ENCODE results near the gene CAMK4. TPM values are rescaled to one million over a fixed set of nuclear protein-coding genes. Genes with fewer than 3 reads are reported as not detected.
"Not testable (repeated sequence)": the region's sequence is repeated elsewhere in the genome, so short reads cannot be mapped to it uniquely, and the experiment has no call there.

The CAMK4 gene
- total RNA-seq, 1 donor from 2014 or later: 11.2 TPM

DNA sequence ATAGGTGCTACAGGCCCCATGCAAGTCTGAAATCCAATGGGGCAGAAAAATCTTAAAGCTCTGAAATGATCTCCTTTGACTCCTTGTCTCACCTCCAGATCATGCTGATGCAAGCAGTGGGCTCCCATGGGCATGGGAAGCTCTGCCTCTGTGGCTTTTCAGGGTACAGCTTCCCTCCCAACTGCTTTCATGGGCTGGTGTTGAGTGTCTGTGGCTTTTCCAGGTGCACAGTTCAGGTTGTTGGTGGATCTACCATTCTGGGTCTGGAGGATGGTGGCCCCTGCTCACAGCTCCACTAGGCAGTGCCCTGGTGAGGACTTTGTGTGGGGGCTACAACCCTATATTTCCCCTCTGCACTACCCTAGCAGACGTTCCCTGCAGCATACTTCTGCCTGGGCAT is 184.6 kb downstream of the CAMK4 start:
- no peaks in the 10 kb centered on the region for H3K36me3 Mint-ChIP-seq
- TF ChIP-seq, protein P1, sequence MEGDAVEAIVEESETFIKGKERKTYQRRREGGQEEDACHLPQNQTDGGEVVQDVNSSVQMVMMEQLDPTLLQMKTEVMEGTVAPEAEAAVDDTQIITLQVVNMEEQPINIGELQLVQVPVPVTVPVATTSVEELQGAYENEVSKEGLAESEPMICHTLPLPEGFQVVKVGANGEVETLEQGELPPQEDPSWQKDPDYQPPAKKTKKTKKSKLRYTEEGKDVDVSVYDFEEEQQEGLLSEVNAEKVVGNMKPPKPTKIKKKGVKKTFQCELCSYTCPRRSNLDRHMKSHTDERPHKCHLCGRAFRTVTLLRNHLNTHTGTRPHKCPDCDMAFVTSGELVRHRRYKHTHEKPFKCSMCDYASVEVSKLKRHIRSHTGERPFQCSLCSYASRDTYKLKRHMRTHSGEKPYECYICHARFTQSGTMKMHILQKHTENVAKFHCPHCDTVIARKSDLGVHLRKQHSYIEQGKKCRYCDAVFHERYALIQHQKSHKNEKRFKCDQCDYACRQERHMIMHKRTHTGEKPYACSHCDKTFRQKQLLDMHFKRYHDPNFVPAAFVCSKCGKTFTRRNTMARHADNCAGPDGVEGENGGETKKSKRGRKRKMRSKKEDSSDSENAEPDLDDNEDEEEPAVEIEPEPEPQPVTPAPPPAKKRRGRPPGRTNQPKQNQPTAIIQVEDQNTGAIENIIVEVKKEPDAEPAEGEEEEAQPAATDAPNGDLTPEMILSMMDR (conservative IDR thresholded peaks at IDR 0.05): no peak
- H3K27me3 Mint-ChIP-seq: no peaks in the 10 kb centered on the region

DNA sequence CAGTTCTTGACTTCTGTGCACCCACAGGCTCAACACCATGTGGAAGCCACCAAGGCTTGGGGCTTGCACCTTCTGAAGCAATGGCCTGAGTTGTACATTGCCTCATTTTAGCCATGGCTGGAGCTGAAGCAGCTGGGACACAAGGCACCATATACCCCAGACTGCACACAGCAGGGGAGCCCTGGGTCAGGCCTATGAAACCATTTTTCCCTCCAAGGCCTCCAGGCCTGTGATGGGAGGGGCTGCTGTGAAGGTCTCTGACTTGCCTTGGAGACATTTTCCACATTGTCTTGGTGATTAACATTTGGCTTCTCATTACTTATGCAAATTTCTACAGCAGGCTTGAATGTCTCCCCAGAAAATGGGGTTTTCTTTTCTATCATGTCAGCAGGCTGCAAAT is 185.1 kb downstream of the CAMK4 start:
- H3K36me3 Mint-ChIP-seq; H3K4me1 Mint-ChIP-seq (ENCODE audit: unreplicated experiment); H3K27me3 Mint-ChIP-seq; DNase-seq (ENCODE audit: extremely low spot score, unreplicated experiment); H3K4me3 Mint-ChIP-seq; H3K27ac Mint-ChIP-seq: not testable (repeated sequence)
- peaks cover 10% of the 10 kb centered on the region for H3K9me3 Mint-ChIP-seq

More for the DNA sequence above, 184.6 kb downstream of the CAMK4 start:
- Mint-ChIP-seq H3K9me3 (peaks cover 10% of the 10 kb centered on the region), H3K4me1 (ENCODE audit: unreplicated experiment) (no peaks in the 10 kb centered on the region), H3K4me3 (no peak overlapping the region), H3K27ac (no peak overlapping the region)
- no peak for DNase-seq (ENCODE audit: extremely low spot score, unreplicated experiment)

DNA sequence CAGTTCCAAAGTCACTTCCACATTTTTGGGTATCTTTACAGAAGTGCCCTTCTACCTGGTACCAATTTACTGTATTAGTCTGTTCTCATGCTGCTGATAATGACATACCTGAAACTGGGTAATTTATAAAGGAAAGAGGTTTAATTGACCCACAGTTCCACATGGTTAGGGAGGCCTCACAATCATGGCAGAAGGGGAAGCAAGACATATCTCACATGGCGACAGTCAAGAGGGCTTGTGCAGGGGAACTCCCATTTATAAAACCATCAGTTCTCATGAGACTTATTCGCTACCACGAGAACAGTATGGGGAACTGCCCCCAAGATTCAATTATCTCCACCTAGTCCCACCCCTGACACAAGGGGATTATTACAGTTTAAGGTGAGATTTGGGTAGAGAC is 185.9 kb downstream of the CAMK4 start:
- not testable (repeated sequence) for H3K4me3 Mint-ChIP-seq; DNase-seq (ENCODE audit: extremely low spot score, unreplicated experiment); H3K36me3 Mint-ChIP-seq; H3K27ac Mint-ChIP-seq; H3K27me3 Mint-ChIP-seq; H3K4me1 Mint-ChIP-seq (ENCODE audit: unreplicated experiment); H3K9me3 Mint-ChIP-seq

DNA sequence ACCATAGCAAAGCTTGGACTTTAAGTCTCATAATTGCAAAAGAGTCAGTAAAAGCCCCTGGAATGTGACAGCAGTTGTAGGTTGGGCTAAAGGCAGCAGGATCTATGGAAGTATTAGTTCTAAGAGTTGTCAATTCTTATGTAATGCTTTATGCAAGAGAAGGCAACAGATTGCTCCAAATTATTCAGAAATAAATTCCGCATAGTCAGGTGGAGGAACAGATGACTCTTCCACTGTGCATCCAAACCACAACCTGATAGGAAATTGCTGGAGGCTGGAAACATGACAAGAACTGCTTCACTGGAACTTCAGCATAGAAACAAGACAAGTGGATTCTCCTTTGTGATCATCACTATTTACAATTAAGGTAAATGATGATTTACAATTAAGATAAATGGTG is 187.1 kb downstream of the CAMK4 start:
- Mint-ChIP-seq H3K9me3 (peaks cover 7% of the 10 kb centered on the region), H3K36me3 (no peaks in the 10 kb centered on the region), H3K27me3 (no peaks in the 10 kb centered on the region), H3K4me1 (ENCODE audit: unreplicated experiment) (no peaks in the 10 kb centered on the region), H3K27ac (no peak overlapping the region), H3K4me3 (no peak overlapping the region)
- DNase-seq (ENCODE audit: extremely low spot score, unreplicated experiment): no peak
- TF ChIP-seq, protein P1 (conservative IDR thresholded peaks at IDR 0.05): no peak

DNA sequence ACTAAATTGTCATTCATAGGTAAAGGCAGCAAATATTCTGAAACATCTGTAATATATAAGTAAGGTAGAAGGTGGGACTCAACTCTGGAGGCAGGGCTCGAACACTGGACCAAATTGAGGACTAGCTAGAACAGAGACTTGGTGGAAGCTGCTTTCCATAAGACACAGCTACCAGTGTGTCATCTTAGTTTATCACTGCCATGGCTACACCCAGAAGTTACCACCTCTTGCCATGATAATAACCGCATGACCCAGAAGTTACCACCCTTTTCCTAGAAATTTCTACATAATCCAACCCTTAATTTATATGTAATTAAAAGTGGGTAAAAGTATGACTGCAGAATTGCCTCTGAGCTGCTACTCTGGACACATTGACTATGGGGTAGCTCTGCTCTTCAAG is 188.4 kb downstream of the CAMK4 start:
- H3K9me3 Mint-ChIP-seq: peaks cover 7% of the 10 kb centered on the region
- no peak for DNase-seq (ENCODE audit: extremely low spot score, unreplicated experiment)
- H3K4me3 Mint-ChIP-seq: no peak overlapping the region
- TF ChIP-seq, protein P1 (conservative IDR thresholded peaks at IDR 0.05): no peak
- no peaks in the 10 kb centered on the region for H3K27me3 Mint-ChIP-seq
- H3K36me3 Mint-ChIP-seq: no peaks in the 10 kb centered on the region
- no peaks in the 10 kb centered on the region for H3K4me1 Mint-ChIP-seq (ENCODE audit: unreplicated experiment)
- H3K27ac Mint-ChIP-seq: no peak overlapping the region

DNA sequence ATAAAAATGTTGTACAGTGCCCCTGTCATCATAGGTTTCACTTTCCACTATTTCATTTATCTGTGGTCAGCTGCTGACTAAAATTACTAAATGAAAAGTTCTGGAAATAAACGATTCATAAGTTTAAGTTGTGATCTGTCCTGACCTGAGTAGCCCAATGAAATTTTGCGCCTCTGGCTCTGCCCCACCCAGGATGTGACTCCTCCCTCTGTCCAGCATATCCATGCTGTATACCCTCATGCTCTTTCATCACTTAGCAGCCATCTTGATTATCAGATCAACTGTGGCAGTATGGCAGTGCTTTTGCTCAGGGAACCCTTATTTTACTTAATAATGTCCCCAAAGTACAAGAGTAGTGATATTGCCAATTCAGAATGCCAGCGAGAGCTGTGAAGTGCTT is 190.9 kb downstream of the CAMK4 start:
- no peak for DNase-seq (ENCODE audit: extremely low spot score, unreplicated experiment)
- H3K27me3 Mint-ChIP-seq: no peaks in the 10 kb centered on the region
- no peak overlapping the region for H3K27ac Mint-ChIP-seq
- TF ChIP-seq, protein P1 (conservative IDR thresholded peaks at IDR 0.05): no peak
- no peaks in the 10 kb centered on the region for H3K4me1 Mint-ChIP-seq (ENCODE audit: unreplicated experiment)
- no peak overlapping the region for H3K4me3 Mint-ChIP-seq
- no peaks in the 10 kb centered on the region for H3K9me3 Mint-ChIP-seq
- H3K36me3 Mint-ChIP-seq: no peaks in the 10 kb centered on the region

DNA sequence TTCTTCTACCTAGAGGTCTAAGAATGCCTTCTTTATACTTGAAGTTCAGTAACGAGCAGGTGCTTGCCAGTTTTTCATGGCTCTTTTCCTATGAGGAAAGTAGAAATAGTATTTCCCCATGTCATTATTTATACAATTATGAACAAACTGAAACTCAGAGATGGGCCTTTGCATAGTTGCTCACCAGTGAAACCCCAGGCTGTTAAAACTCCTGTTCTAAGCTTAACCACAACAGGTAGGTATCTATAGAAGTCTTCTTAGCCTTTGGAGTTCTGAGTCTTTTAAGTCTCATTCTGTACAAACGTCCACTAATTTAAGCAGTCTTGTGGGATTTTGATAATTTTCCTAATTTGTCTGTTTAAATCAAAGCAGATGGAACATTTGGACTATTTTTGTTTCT is 198.1 kb downstream of the CAMK4 start:
- no peak overlapping the region for H3K27ac Mint-ChIP-seq

More for the DNA sequence above, 198.1 kb downstream of the CAMK4 start:
- TF ChIP-seq, protein P1 (conservative IDR thresholded peaks at IDR 0.05): no peak
- Mint-ChIP-seq H3K27me3 (no peaks in the 10 kb centered on the region), H3K9me3 (peaks cover 5% of the 10 kb centered on the region), H3K4me3 (no peak overlapping the region), H3K4me1 (ENCODE audit: unreplicated experiment) (no peaks in the 10 kb centered on the region), H3K36me3 (no peaks in the 10 kb centered on the region)
- no peak for DNase-seq (ENCODE audit: extremely low spot score, unreplicated experiment)

Data from type B pancreatic cell (in vitro differentiated cells).